CD4-positive, alpha-beta T cell (primary cell): ENCODE data around the gene TPRG1L. TPM values are rescaled to one million over a fixed set of nuclear protein-coding genes. Genes with fewer than 3 reads are reported as not detected.

Experiments used
- ATAC-seq: fragments of 200-7000 bp; cut with Tn5 transposase; one replicate; pipeline ENCODE4 v1.10.0; 2022; ENCODE audit warnings: mild to moderate bottlenecking; ENCODE audit not compliant: poor library complexity
- CTCF ChIA-PET: fragments of 350-600 bp; sonication (Branson Sonifier 250); formaldehyde crosslinking; loops from one replicate; lab custom pipeline; 2021; ENCODE audit warnings: antibody characterized with exemption, inconsistent platforms; lab: Charles Lee
- POLR2A ChIA-PET: fragments of 350-600 bp; sonication (Branson Sonifier 250); formaldehyde crosslinking; loops from one replicate; lab custom pipeline; 2021; ENCODE audit warnings: antibody characterized with exemption, inconsistent platforms; lab: Charles Lee
- DNase-seq, 14 experiments: peaks; one replicate each; pipeline ENCODE4 v3.0.0-alpha.2; 2013 to 2020; ENCODE audit warnings: mixed read lengths in 2 of 14
- H3K27ac ChIP-seq, 2 donors: one replicate each; pipeline versions ENCODE4 v1.5.1 to v1.7.0; 2013; ENCODE audit warnings: low read length in 2 of 2, low read depth in 1 of 2, mild to moderate bottlenecking in 1 of 2
- H3K27me3 ChIP-seq, 2 experiments: 1 replicate in 1 of 2; 2 replicates in 1 of 2; pipeline versions ENCODE4 v1.6.1 to v1.7.0; 2013; ENCODE audit warnings: low read length in 2 of 2, control low read depth in 1 of 2, mild to moderate bottlenecking in 1 of 2, moderate library complexity in 1 of 2; ENCODE audit not compliant: insufficient read depth in 2 of 2, control insufficient read depth in 1 of 2
- H3K36me3 ChIP-seq: one replicate; pipeline ENCODE4 v1.6.1; 2013; ENCODE audit warnings: low read length, control low read depth; ENCODE audit not compliant: insufficient read depth
- H3K4me1 ChIP-seq: one replicate; pipeline ENCODE4 v1.6.1; 2013; ENCODE audit warnings: low read length, control low read depth; ENCODE audit not compliant: insufficient read depth
- H3K4me3 ChIP-seq: one replicate; pipeline ENCODE4 v1.5.1; 2013; ENCODE audit warnings: mild to moderate bottlenecking, low read length, moderate library complexity
- H3K9me3 ChIP-seq, 2 experiments: 1 replicate in 1 of 2; 2 replicates in 1 of 2; pipeline versions ENCODE4 v1.6.1 to v1.7.0; 2013; ENCODE audit warnings: low read length in 2 of 2, mild to moderate bottlenecking in 2 of 2, control low read depth in 1 of 2, moderate library complexity in 1 of 2; ENCODE audit not compliant: control insufficient read depth in 1 of 2, insufficient read depth in 1 of 2
- H3K27ac Mint-ChIP-seq: one replicate; pipeline ENCODE4 v1.8.0; 2020; ENCODE audit warnings: mixed read lengths
- H3K27me3 Mint-ChIP-seq: one replicate; pipeline ENCODE4 v1.8.0; 2021; ENCODE audit warnings: mixed read lengths
- H3K36me3 Mint-ChIP-seq: one replicate; pipeline ENCODE4 v1.8.0; 2021; ENCODE audit warnings: low read depth, mixed read lengths
- H3K4me1 Mint-ChIP-seq: one replicate; pipeline ENCODE4 v1.8.0; 2021; ENCODE audit warnings: low read depth, mixed read lengths
- H3K4me3 Mint-ChIP-seq: one replicate; pipeline ENCODE4 v1.8.0; 2020; ENCODE audit warnings: mild to moderate bottlenecking, mixed read lengths
- H3K9me3 Mint-ChIP-seq: one replicate; pipeline ENCODE4 v1.8.0; 2020; ENCODE audit warnings: mixed read lengths
- CTCF ChIP-seq: fragments of 200-600 bp; IDR thresholded peaks from one replicate; pipeline ENCODE4 v1.8.0; 2022; ENCODE audit warnings: antibody characterized with exemption, mild to moderate bottlenecking
- intact Hi-C, 2 experiments: fragments of 100-400 bp; cut with DNase I in 1 of 2; cut with micrococcal nuclease in 1 of 2; formaldehyde crosslinking; loops; one replicate each; pipeline versions ENCODE4 v1.15.1 to v1.9.0; 2023 to 2025; cut with DNase I, micrococcal nuclease
- total RNA-seq, 174 experiments: library from RNA in 2 of 174; stranded (reverse) in 2 of 174; gene quantifications; one replicate each; pipeline ENCODE4 v1.2.3 and lab custom pipeline; 2021 to 2026

The TPRG1L gene
- total RNA-seq, 2 experiments from 2014 or later, result 46.5 to 48.3 TPM

DNA sequence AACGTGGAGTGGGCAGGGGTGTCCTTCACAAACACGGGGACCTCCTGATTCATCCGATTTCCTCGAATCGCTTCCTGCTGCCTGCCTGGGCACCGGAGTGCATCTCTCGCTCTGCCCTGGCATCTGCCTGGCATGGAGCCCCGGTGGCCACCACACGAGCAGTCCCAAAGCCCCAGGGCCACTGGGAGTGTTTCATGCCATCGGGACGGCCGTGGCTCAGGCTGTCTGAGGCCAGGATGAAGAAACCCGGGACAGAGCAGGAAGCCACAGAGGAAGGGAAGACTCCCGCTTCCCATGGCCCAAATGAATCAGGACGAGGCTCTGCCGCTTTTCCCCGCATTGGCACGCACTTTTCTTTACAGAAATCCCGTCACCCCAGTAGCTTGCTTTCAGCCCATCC is 45.9 kb upstream of the TPRG1L start:
- CTCF ChIA-PET, result no interaction called here
- Histone ChIP-seq H3K36me3 (no peaks in the 10 kb centered on the region), H3K4me3 (no peak overlapping the region), H3K9me3 (peaks cover 0 to 21% of the 10 kb centered on the region in 2 experiments), H3K27ac (no peak overlapping the region), H3K4me1 (no peaks in the 10 kb centered on the region), H3K27me3 (no peaks in the 10 kb centered on the region)
- DNase-seq (no peak), ATAC-seq (no peak)
- Mint-ChIP-seq H3K27me3 (no peaks in the 10 kb centered on the region), H3K36me3 (no peaks in the 10 kb centered on the region), H3K9me3 (no peaks in the 10 kb centered on the region), H3K4me3 (no peak overlapping the region), H3K27ac (no peak overlapping the region), H3K4me1 (no peaks in the 10 kb centered on the region)
- intact Hi-C loops, result no loop called here
- TF ChIP-seq CTCF, result no peak
- POLR2A ChIA-PET, result no interaction called here

- no peaks in the 10 kb centered on the region for H3K4me1 Mint-ChIP-seq
- POLR2A ChIA-PET, result no interaction called here
These were observed 45.2 kb upstream of the TPRG1L start for GRCh38 chr1:3579626-3580025.

GRCh38 chr1:3580231-3580630 is 44.6 kb upstream of the TPRG1L start:
- H3K4me1 ChIP-seq, result no peaks in the 10 kb centered on the region
- no peak for ATAC-seq
- POLR2A ChIA-PET, result no interaction called here

More at GRCh38 chr1:3579626-3580025, 45.2 kb upstream of the TPRG1L start:
- ATAC-seq (no peak), DNase-seq (no peak)
- H3K27ac Mint-ChIP-seq, result no peak overlapping the region
- no peak overlapping the region for H3K4me3 ChIP-seq
- H3K4me3 Mint-ChIP-seq, result no peak overlapping the region
- no peaks in the 10 kb centered on the region for H3K27me3 ChIP-seq
- no peaks in the 10 kb centered on the region for H3K36me3 ChIP-seq
- CTCF ChIA-PET, result no interaction called here
- no peaks in the 10 kb centered on the region for H3K27me3 Mint-ChIP-seq
- no peaks in the 10 kb centered on the region for H3K36me3 Mint-ChIP-seq
- intact Hi-C loops, result no loop called here
- no peak for TF ChIP-seq CTCF
- peaks cover 0 to 20% of the 10 kb centered on the region in 2 experiments for H3K9me3 ChIP-seq
- no peaks in the 10 kb centered on the region for H3K9me3 Mint-ChIP-seq
- H3K4me1 ChIP-seq, result no peaks in the 10 kb centered on the region
- H3K27ac ChIP-seq, result no peak overlapping the region

More at GRCh38 chr1:3580231-3580630, 44.6 kb upstream of the TPRG1L start:
- H3K27ac ChIP-seq, result no peak overlapping the region
- Mint-ChIP-seq H3K9me3 (no peaks in the 10 kb centered on the region), H3K36me3 (no peaks in the 10 kb centered on the region), H3K27ac (no peak overlapping the region), H3K4me3 (no peak overlapping the region), H3K27me3 (no peaks in the 10 kb centered on the region), H3K4me1 (no peaks in the 10 kb centered on the region)
- H3K4me3 ChIP-seq, result no peak overlapping the region
- intact Hi-C loops, result no loop called here
- H3K9me3 ChIP-seq, result peaks cover 0 to 14% of the 10 kb centered on the region in 2 experiments
- no peaks in the 10 kb centered on the region for H3K27me3 ChIP-seq
- no peak for DNase-seq
- no peak for TF ChIP-seq CTCF
- H3K36me3 ChIP-seq, result no peaks in the 10 kb centered on the region
- CTCF ChIA-PET, result no interaction called here
